ENCODE results near the gene GABPB1. TPM values are rescaled to one million over a fixed set of nuclear protein-coding genes. Genes with fewer than 3 reads are reported as not detected.
A peak's percentile ranks its signal among the peaks of the same experiment; 100 is the strongest.

GABPB1 gene
- total and polyA plus RNA-seq, 2 of the 13 experiments (the other 11 are each of a cell fraction or from before 2014, with no cell fraction given): 17.5 to 39.5 TPM

DNA sequence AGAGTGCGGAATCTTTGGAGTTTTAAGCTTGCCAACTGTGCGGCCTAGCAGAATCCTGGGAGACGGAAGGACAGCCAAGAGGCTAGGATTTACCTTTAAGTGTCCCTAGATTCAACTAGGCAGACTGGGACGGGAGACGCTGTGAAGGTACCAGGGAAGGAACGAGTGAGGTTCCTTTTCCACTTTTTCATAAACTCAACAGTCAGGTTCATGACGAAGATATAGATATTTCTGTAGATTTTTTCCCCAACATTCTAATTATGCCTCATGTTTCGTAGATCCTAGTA, 564 bp upstream of the GABPB1 start:
- in situ Hi-C loops (cut with HindIII; ENCODE audit: extremely low pct_ligation_motif_present, low pct_unique_long_range_greater_than_20kb) (no loop called here), intact Hi-C loops (cut with micrococcal nuclease; ENCODE audit: unreplicated experiment) (loop anchor here (1.0 kb wide), 1 partner anchor 69 kb away; the partner anchor contains the start of gene USP8)
- Histone ChIP-seq H3K4me1 (ENCODE audit: insufficient read depth, low read length) (peaks cover 53% of the 10 kb centered on the region), H3K9me3 (ENCODE audit: low read length) (no peaks in the 10 kb centered on the region), H4K20me1 (ENCODE audit: insufficient read depth, low read length) (peaks cover 6% of the 10 kb centered on the region; the same call in 1 of the 2 replicates), H3K9ac (ENCODE audit: insufficient read depth, low read depth, low read length) (peak overlapping the region; percentile 93), H3K79me2 (ENCODE audit: insufficient read depth, low read length) (peaks cover 67% of the 10 kb centered on the region), H3K36me3 (replicated peaks in 1 of 2; ENCODE audit: control insufficient read depth in 1 of 2, insufficient read depth in 2 of 2, low read length in 2 of 2) (peaks cover 1 to 3% of the 10 kb centered on the region in 2 experiments; a peak in 2 of 5 replicates), H2AFZ (ENCODE audit: low read length) (no peak overlapping the region), H3K4me3 (replicated peaks in 1 of 3; ENCODE audit: insufficient read depth in 1 of 3, low read depth in 2 of 3, low read length in 3 of 3) (peak overlapping the region; percentile 80 to 96 (median 93)), H3K27ac (ENCODE audit: extremely low read length, insufficient read depth, low read length) (peak overlapping the region; percentile 100), H3K4me2 (ENCODE audit: low read depth, low read length) (peak overlapping the region; percentile 81), H3K27me3 (ENCODE audit: control insufficient read depth in 1 of 2, insufficient read depth in 2 of 2, low read length in 2 of 2) (no peaks in the 10 kb centered on the region; a peak in 1 of 5 replicates)
- no peak for FAIRE-seq
- under 1% methylated on average over 8 of the region's 8 CpGs for WGBS (ENCODE audit: low lambda C conversion rate)
- no TSS peak for BruUV-seq (replicated peaks)
- ChIA-PET POLR2A (interaction anchor here (0.6 to 3.4 kb wide), 16 partner anchors 10 to 1200 kb away, joined by 3 to 74 read pairs (median 4); partner anchors contain the start of genes COPS2, SLC27A2 and USP8), CTCF (ENCODE audit: low intra/inter-chr PET ratio, low total read pairs) (no interaction called here)
- DNase-seq (ENCODE audit: low spot score): no peak
- ATAC-seq: peak; percentile 7
- no peak for TF ChIP-seq ZNF776 (CRISPR knock-in tag; IDR thresholded peaks at IDR 0.05)
- 0 out of 2 replicates have a peak, but pooled peaks have one; percentile 39 for TF ChIP-seq TEF (CRISPR knock-in tag; IDR thresholded peaks at IDR 0.05)
- TF ChIP-seq KIAA2018 (CRISPR knock-in tag; IDR thresholded peaks at IDR 0.05; ENCODE audit: borderline replicate concordance): no peak
- TF ChIP-seq HES4 (CRISPR knock-in tag; IDR thresholded peaks at IDR 0.05; ENCODE audit: borderline replicate concordance): 0 out of 2 replicates have a peak, but pooled peaks have one; percentile 11
- TF ChIP-seq ZFP37 (CRISPR knock-in tag; IDR thresholded peaks at IDR 0.05; ENCODE audit: borderline replicate concordance): peak; percentile 5
- 0 out of 2 replicates have a peak, but pooled peaks have one; percentile 13 for TF ChIP-seq ISX (CRISPR knock-in tag; conservative IDR thresholded peaks at IDR 0.05)
- TF ChIP-seq KMT2A (CRISPR knock-in tag; IDR thresholded peaks at IDR 0.05): 0 out of 2 replicates have a peak, but pooled peaks have one; percentile 0
- peak; percentile 4; the same call in 1 of the 2 replicates for TF ChIP-seq SOX5 (CRISPR knock-in tag; IDR thresholded peaks at IDR 0.05; ENCODE audit: borderline replicate concordance)
- TF ChIP-seq, protein P1, sequence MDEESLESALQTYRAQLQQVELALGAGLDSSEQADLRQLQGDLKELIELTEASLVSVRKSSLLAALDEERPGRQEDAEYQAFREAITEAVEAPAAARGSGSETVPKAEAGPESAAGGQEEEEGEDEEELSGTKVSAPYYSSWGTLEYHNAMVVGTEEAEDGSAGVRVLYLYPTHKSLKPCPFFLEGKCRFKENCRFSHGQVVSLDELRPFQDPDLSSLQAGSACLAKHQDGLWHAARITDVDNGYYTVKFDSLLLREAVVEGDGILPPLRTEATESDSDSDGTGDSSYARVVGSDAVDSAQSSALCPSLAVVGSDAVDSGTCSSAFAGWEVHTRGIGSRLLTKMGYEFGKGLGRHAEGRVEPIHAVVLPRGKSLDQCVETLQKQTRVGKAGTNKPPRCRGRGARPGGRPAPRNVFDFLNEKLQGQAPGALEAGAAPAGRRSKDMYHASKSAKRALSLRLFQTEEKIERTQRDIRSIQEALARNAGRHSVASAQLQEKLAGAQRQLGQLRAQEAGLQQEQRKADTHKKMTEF (CRISPR knock-in tag; IDR thresholded peaks at IDR 0.05): 0 out of 2 replicates have a peak, but pooled peaks have one; percentile 27
- peak; percentile 18; the same call in 1 of the 2 replicates for TF ChIP-seq ZNF256 (CRISPR knock-in tag; conservative IDR thresholded peaks at IDR 0.05)
- TF ChIP-seq ZBTB43 (CRISPR knock-in tag; conservative IDR thresholded peaks at IDR 0.05): 0 out of 2 replicates have a peak, but pooled peaks have one; percentile 6
- no peak for TF ChIP-seq HCFC1 (IDR thresholded peaks at IDR 0.05; ENCODE audit: low read depth, low read length)
- TF ChIP-seq MEIS2 (CRISPR knock-in tag; IDR thresholded peaks at IDR 0.05): no peak

Data from HepG2 (cell line).